ENCODE measurements around the gene ENO2.

The ENO2 gene

GRCh38 chr12:6915789-6916285, 1.5 kb downstream of the ENO2 start:
- no peak for TF ChIP-seq FOXM1 (IDR thresholded peaks at IDR 0.05; ENCODE audit: borderline replicate concordance, low read depth)
- no peak for TF ChIP-seq CEBPB (IDR thresholded peaks at IDR 0.05)
- TF ChIP-seq ZBTB7A (IDR thresholded peaks at IDR 0.05; ENCODE audit: low read depth) = no peak
- no peak for TF ChIP-seq TCF12 (IDR thresholded peaks at IDR 0.05; ENCODE audit: low read depth)
- TF ChIP-seq YY1 (IDR thresholded peaks at IDR 0.05; ENCODE audit: low read depth) = no peak
- TF ChIP-seq EGR1 (IDR thresholded peaks at IDR 0.05) = no peak
- no peak for TF ChIP-seq EP300 (IDR thresholded peaks at IDR 0.05; ENCODE audit: borderline replicate concordance)
- TF ChIP-seq TEAD4 (IDR thresholded peaks at IDR 0.05) = no peak
- no peak for TF ChIP-seq REST (IDR thresholded peaks at IDR 0.05; ENCODE audit: low read depth)
- no peak for TF ChIP-seq CREB1 (IDR thresholded peaks at IDR 0.05; ENCODE audit: low read depth)
- TF ChIP-seq RAD21 (IDR thresholded peaks at IDR 0.05; ENCODE audit: low read depth) = no peak
- no peak for TF ChIP-seq USF1 (IDR thresholded peaks at IDR 0.05)
- no peak for TF ChIP-seq MAX (IDR thresholded peaks at IDR 0.05)
- no peak for TF ChIP-seq TAF1 (IDR thresholded peaks at IDR 0.05; ENCODE audit: low read depth)
- TF ChIP-seq NFIC (IDR thresholded peaks at IDR 0.05) = no peak

GRCh38 chr12:6916426-6917200, 2.2 kb downstream of the ENO2 start:
- no peak for TF ChIP-seq CEBPB (IDR thresholded peaks at IDR 0.05)
- TF ChIP-seq USF1 (IDR thresholded peaks at IDR 0.05) = no peak
- TF ChIP-seq REST (IDR thresholded peaks at IDR 0.05; ENCODE audit: low read depth) = no peak
- TF ChIP-seq EP300 (IDR thresholded peaks at IDR 0.05; ENCODE audit: borderline replicate concordance) = no peak
- no peak for TF ChIP-seq YY1 (IDR thresholded peaks at IDR 0.05; ENCODE audit: low read depth)
- no peak for TF ChIP-seq EGR1 (IDR thresholded peaks at IDR 0.05)
- TF ChIP-seq TAF1 (IDR thresholded peaks at IDR 0.05; ENCODE audit: low read depth) = no peak
- TF ChIP-seq TCF12 (IDR thresholded peaks at IDR 0.05; ENCODE audit: low read depth) = no peak
- TF ChIP-seq MAX (IDR thresholded peaks at IDR 0.05) = no peak
- TF ChIP-seq TEAD4 (IDR thresholded peaks at IDR 0.05) = no peak
- no peak for TF ChIP-seq ZBTB7A (IDR thresholded peaks at IDR 0.05; ENCODE audit: low read depth)
- TF ChIP-seq RAD21 (IDR thresholded peaks at IDR 0.05; ENCODE audit: low read depth) = no peak
- TF ChIP-seq CREB1 (IDR thresholded peaks at IDR 0.05; ENCODE audit: low read depth) = no peak
- TF ChIP-seq NFIC (IDR thresholded peaks at IDR 0.05) = no peak

- no peak for TF ChIP-seq NFIC (IDR thresholded peaks at IDR 0.05)
- TF ChIP-seq EP300 (IDR thresholded peaks at IDR 0.05; ENCODE audit: borderline replicate concordance) = no peak
- no peak for TF ChIP-seq REST (IDR thresholded peaks at IDR 0.05; ENCODE audit: low read depth)
- no peak for TF ChIP-seq FOXM1 (IDR thresholded peaks at IDR 0.05; ENCODE audit: borderline replicate concordance, low read depth)
- no peak for TF ChIP-seq CEBPB (IDR thresholded peaks at IDR 0.05)
- no peak for TF ChIP-seq TAF1 (IDR thresholded peaks at IDR 0.05; ENCODE audit: low read depth)
- no peak for TF ChIP-seq RAD21 (IDR thresholded peaks at IDR 0.05; ENCODE audit: low read depth)
- TF ChIP-seq TEAD4 (IDR thresholded peaks at IDR 0.05) = no peak
- no peak for TF ChIP-seq USF1 (IDR thresholded peaks at IDR 0.05)
- TF ChIP-seq ZBTB7A (IDR thresholded peaks at IDR 0.05; ENCODE audit: low read depth) = no peak
- no peak for TF ChIP-seq TCF12 (IDR thresholded peaks at IDR 0.05; ENCODE audit: low read depth)
- no peak for TF ChIP-seq MAX (IDR thresholded peaks at IDR 0.05)
- TF ChIP-seq YY1 (IDR thresholded peaks at IDR 0.05; ENCODE audit: low read depth) = no peak
- TF ChIP-seq EGR1 (IDR thresholded peaks at IDR 0.05) = no peak
- TF ChIP-seq CREB1 (IDR thresholded peaks at IDR 0.05; ENCODE audit: low read depth) = no peak
Observed at GRCh38 chr12:6917491-6918231, 3.3 kb downstream of the ENO2 start.
